ENCODE results near the gene MEX3D.

MEX3D gene

GRCh38 chr19:1511318-1512317, 56.5 kb downstream of the MEX3D start:
- DNase-seq = no peak
- intact Hi-C loops (cut with DNase I) = no loop called here

DNA sequence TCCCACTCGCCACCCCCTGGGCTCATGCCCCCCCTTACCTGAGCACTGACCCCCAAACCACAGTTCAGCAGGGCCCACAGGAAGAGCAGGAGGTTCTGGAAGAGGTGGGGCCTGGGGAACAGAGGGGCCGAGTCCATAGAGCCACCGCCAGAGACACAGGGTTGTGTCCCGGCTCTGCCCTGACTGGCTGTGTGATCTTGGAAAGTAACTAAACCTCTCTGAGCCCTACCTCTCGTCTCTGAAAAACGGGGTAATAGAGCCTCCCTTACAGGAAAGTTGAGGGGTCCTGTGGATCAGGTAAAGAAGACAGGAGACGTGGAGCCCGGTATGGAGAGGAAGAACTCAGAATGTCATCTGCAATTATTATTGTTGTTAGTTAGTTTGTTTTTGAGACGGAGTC, 57.3 kb downstream of the MEX3D start:
- DNase-seq = no peak
- intact Hi-C loops (cut with DNase I) = no loop called here

DNA sequence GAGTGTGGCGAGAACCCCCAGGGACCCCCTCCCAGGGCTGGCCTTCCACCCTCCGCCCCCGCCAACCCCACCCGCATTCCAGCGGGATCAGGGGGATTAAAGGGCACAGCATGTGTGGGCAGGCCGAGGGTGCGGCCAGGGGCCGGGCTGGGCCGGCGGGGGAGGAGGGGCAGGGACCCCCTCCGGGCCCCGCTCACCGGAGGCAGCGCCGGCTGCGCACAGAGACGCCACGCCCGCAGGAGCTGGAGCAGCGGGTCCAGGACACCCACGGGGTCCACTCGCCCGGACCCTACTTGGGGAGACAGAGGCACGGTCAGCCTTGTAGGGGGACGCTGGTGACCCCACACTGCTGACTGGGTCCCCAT, 57.7 kb downstream of the MEX3D start:
- intact Hi-C loops (cut with DNase I) = no loop called here
- no peak for DNase-seq

- intact Hi-C loops (cut with DNase I) = loop anchor here (2.0 kb wide), 1 partner anchor 19 kb away; the partner anchor contains the start of genes PCSK4 and REEP6
Measured at GRCh38 chr19:1509602-1510441, 58.3 kb downstream of the MEX3D start.

DNA sequence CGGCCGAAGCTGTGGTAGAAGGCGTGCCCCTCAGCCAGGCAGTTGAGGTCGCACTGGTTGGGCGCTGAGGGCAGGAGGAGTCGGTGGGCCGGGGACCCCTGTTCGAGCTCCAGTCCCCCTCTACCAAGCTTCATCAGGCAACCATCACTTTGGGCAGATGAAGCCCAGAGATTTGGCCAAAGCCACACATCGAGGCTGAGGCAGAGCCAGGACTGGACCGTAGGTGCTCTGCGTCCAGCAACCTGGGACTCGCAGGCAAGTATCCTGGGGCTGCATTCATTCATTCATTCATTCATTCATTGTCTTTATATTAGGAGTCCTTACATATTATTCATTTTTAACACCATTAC, 59.6 kb downstream of the MEX3D start:
- intact Hi-C loops (cut with DNase I) = loop anchor here (2.0 kb wide), 1 partner anchor 18 kb away; the partner anchor contains the start of genes PCSK4 and REEP6

More at GRCh38 chr19:1509602-1510441, 58.3 kb downstream of the MEX3D start:
- DNase-seq = peak in 21 of 42 donors; percentile 23 to 74 (median 47)

DNA sequence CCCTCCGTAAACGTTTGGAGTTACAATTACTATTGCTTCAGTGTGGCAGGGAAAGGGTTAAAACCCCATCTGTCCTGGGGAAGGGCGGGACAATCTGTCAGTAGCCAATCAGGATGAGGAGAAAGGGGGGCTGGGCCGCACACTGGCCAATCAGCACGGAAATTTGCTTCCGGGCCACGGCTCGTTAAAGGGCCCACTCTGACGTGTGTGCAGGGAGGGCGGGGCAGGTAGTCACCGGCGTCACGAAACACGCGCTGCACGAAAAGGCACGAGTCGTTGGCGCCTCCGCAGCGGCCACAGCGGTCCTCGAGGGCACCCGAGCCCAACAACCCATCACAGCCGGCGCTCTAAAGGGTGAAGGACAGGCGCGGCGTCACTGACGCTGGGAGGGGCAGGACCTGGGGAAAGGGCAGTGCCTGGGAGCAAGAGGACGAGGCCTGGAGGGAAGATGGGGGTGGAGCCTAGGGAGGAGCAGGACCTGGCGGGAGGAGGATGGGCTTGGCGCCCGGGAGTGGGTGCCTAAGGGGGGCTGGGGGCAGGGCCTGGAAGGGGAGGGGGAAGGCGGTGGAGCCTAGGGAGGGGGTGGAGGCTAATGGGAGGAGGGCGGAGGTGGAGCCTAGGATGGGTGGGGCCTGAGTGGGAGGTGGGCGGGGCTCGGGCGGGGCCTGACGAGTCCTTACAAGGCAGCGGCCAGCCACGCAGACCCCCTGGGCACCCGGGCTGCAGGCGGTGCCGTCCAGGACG, 60.2 kb downstream of the MEX3D start:
- intact Hi-C loops (cut with DNase I) = loop anchor here (2.0 kb wide), 1 partner anchor 17 kb away; the partner anchor contains the start of genes PCSK4 and REEP6
- peak; percentile 90 to 97 (median 94) for DNase-seq

More for the DNA sequence above, 59.6 kb downstream of the MEX3D start:
- DNase-seq = no peak

- DNase-seq = peak in 1 of 42 donors; percentile 10
- intact Hi-C loops (cut with DNase I) = no loop called here
Measured at GRCh38 chr19:1507192-1507660, 60.9 kb downstream of the MEX3D start.

GRCh38 chr19:1505991-1506881, 61.9 kb downstream of the MEX3D start:
- no peak for DNase-seq
- intact Hi-C loops (cut with DNase I) = no loop called here

DNA sequence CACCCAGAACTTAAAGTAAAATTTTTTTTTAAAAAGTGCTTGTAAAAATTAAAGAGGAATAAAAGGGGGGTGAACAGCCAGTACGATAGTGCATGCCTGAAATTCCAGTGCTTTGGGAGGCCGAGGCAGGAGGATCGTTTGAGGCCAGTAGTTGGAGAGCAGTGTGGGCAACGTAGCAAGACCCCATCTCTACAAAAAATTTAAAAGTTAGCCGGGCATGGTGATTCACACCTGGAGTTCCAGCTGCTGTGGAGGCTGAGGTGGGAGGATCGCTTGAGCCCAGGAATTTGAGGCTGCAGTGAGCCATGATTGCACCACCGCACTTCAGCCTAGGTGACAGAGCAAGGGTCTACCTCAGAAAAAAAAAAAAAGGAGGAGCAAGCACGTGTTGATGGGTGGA, 63.1 kb downstream of the MEX3D start:
- DNase-seq = no peak
- intact Hi-C loops (cut with DNase I) = no loop called here
